ENCODE results near the gene MRPS15.
"Not testable (repeated sequence)": the region's sequence is repeated elsewhere in the genome, so short reads cannot be mapped to it uniquely, and the experiment has no call there.

The MRPS15 gene

GRCh38 chr1:36503733-36504132 lies 39.5 kb upstream of the MRPS15 start:
- TF ChIP-seq CTCF (conservative IDR thresholded peaks at IDR 0.05) = no peak

DNA sequence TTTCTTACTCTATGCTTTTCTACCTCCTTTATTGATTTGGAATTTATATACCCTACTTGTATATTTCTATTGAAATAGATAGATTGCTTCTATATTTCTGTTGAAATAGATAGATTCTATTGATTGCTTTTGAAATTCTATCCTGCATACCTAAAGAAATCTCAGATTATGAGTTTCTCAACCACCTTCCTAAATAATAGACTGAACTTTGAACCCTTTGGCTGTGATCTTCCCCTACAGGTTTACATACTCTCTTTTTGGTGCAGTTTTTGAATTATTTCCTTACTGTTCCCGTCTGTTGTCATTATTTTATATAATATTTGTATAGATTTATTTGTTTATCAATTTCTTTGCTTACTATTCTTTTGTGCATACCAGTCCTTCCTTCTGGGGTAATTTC lies 39.0 kb upstream of the MRPS15 start:
- TF ChIP-seq CTCF (conservative IDR thresholded peaks at IDR 0.05) = no peak
- no peak overlapping the region for H3K27ac ChIP-seq

More at GRCh38 chr1:36503733-36504132, 39.5 kb upstream of the MRPS15 start:
- H3K27ac ChIP-seq = no peak overlapping the region

GRCh38 chr1:36502616-36503015 lies 38.4 kb upstream of the MRPS15 start:
- no peak for TF ChIP-seq CTCF (conservative IDR thresholded peaks at IDR 0.05)

GRCh38 chr1:36501911-36502310 lies 37.7 kb upstream of the MRPS15 start:
- H3K27ac ChIP-seq = not testable (repeated sequence)

More at GRCh38 chr1:36502616-36503015, 38.4 kb upstream of the MRPS15 start:
- no peak overlapping the region for H3K27ac ChIP-seq

- no peak for TF ChIP-seq CTCF (conservative IDR thresholded peaks at IDR 0.05)
These were observed 33.0 kb upstream of the MRPS15 start for GRCh38 chr1:36497207-36497606.

DNA sequence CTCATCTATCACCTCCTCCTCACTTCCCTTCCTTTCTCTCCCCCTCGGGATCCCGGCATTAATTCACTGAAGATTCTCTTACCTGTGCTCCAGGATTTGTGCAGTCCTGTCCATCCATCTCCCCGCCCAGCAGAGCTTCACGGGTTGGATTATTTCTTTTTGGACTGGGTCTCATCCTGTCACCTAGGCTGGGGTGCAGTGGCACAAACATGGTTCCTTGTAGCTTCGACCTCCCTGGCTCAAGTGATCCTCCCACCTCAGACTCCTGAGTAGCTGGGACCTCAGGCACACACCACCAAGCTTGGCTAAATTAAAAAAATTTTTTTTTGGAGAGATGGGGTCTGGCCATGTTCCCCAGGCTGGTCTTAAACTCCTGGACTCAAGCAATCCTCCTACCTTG lies 30.8 kb upstream of the MRPS15 start:
- H3K27ac ChIP-seq = no peak overlapping the region
- no peak for TF ChIP-seq CTCF (conservative IDR thresholded peaks at IDR 0.05)

More at GRCh38 chr1:36497207-36497606, 33.0 kb upstream of the MRPS15 start:
- no peak overlapping the region for H3K27ac ChIP-seq

- TF ChIP-seq CTCF (conservative IDR thresholded peaks at IDR 0.05) = no peak
- no peak overlapping the region for H3K27ac ChIP-seq
These were observed 29.3 kb upstream of the MRPS15 start for GRCh38 chr1:36493524-36493923.

- H3K27ac ChIP-seq = no peak overlapping the region
- TF ChIP-seq CTCF (conservative IDR thresholded peaks at IDR 0.05) = no peak
These were observed 28.3 kb upstream of the MRPS15 start for GRCh38 chr1:36492491-36492890.

GRCh38 chr1:36489258-36490051 lies 25.3 kb upstream of the MRPS15 start:
- not testable (repeated sequence) for H3K27ac ChIP-seq

All from VCaP (cell line).